Cardiac fibroblast (primary cell): ENCODE data around the gene VPS26C.

Experiments
- DNase-seq, 2 donors: peaks; one replicate each; pipeline versions ENCODE4 v3.0.0 to v3.0.0-alpha.2; 2010; ENCODE audit warnings: low read depth in 2 of 2
- H3K4me3 ChIP-seq, 2 donors: replicated peaks in 1 of 2; 1 replicate in 1 of 2; 2 replicates in 1 of 2; pipeline ENCODE4 v1.5.1; 2011; ENCODE audit warnings: low read depth in 2 of 2, low read length in 2 of 2, mild to moderate bottlenecking in 2 of 2, moderate library complexity in 1 of 2
- CTCF ChIP-seq: IDR thresholded peaks from one replicate; pipeline ENCODE4 v1.5.1; 2011; ENCODE audit warnings: low read depth, mild to moderate bottlenecking, low read length, inconsistent platforms

Gene VPS26C

GRCh38 chr21:37210799-37211198, 56.3 kb downstream of the VPS26C start:
- DNase-seq, result no peak
- H3K4me3 ChIP-seq, result no peak overlapping the region
- no peak for TF ChIP-seq CTCF

DNA sequence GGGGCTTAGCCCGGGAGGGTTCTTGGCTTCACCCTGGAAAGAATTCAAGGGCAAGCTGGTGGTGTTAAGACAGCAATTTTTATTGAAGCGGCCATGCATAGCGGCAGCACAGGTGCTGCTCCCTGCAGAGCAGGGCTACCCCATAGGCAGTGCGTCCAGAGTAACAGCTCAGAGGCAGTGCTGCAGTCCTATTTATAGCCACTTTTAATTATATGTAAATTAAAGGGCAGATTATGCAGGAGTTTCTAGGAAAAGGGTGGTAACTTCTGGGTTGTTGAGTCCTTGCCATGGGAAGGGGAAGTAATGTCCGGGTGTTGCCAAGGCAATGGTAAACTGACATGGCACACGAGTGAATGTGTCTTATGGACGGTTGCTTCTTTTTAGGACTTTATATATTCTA, 57.0 kb downstream of the VPS26C start:
- H3K4me3 ChIP-seq, result no peak overlapping the region
- DNase-seq, result no peak
- no peak for TF ChIP-seq CTCF

DNA sequence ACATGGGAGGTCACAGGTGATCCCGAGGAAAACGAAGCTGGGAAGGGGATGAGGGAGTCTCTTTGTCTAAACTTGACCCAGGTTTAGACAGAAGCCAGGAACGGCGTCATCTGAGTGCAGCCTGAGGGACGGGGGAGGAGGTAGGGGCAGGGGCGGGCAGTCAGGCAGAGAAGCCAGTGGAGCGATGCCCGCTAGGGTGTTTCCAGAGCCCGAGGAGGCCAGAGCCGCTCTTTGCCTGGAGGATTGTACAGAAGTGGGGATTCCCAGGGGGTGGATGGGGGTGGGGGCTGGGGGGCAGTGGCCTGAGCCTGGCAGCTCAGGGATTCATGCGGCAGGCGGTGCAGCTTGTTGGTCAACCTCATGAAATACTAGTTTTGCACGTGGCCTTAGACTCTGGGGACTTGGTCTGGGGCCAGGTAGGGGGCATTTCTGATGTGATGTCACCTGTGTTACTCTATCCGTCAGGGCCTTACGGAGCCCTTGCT, 58.4 kb downstream of the VPS26C start:
- DNase-seq, result no peak
- TF ChIP-seq CTCF, result no peak
- H3K4me3 ChIP-seq, result no peak overlapping the region

GRCh38 chr21:37208056-37208721, 58.9 kb downstream of the VPS26C start:
- no peak overlapping the region for H3K4me3 ChIP-seq
- no peak for TF ChIP-seq CTCF
- no peak for DNase-seq

DNA sequence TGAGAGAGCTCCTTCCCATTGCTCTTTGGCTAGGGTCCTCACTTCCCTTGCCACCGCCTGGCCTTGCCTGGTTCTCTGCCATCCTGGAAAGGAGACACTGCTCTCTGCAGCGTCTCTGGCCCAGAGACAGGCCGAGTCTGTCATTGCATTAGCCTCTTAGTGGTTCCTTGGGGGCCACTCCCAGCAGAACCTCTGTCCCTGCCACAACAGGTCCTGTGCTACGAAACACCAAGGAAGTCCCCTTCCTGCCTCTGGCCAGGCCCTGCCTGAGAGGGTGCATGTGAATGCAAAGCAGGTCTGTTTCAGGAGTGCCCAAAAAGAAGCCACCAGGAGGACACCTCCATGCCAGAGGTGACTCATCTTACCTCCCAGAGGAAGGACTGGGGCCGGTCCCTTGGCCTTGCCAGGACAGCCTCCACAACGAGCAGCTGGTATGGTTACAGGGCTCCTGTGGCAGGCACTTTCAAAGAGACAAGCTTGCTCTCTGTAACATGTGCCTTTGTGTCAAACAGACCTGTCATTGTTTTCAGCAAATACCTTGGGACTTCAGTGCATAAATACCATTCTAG, 59.6 kb downstream of the VPS26C start:
- no peak overlapping the region for H3K4me3 ChIP-seq
- DNase-seq, result peak; percentile 32 to 36
- TF ChIP-seq CTCF, result no peak

DNA sequence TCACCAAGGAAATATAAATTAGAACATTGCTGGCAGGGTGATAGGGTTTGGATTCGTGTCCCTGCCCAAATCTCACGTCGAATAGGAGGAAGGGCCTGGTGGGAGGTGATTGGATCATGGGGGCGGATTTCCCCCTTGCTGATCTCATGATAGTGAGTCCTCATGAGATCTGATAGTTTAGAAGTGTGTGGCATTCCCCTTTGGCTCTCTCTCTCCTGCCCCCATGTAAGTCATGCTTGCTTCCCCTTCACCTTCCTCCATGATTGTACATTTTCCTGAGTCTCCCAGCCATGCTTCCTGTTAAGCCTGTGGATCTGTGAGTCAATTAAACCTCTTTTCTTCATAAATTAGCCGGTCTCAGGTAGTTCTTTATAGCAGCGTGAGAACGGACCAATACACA, 60.6 kb downstream of the VPS26C start:
- H3K4me3 ChIP-seq, result no peak overlapping the region
- no peak for DNase-seq
- TF ChIP-seq CTCF, result no peak

DNA sequence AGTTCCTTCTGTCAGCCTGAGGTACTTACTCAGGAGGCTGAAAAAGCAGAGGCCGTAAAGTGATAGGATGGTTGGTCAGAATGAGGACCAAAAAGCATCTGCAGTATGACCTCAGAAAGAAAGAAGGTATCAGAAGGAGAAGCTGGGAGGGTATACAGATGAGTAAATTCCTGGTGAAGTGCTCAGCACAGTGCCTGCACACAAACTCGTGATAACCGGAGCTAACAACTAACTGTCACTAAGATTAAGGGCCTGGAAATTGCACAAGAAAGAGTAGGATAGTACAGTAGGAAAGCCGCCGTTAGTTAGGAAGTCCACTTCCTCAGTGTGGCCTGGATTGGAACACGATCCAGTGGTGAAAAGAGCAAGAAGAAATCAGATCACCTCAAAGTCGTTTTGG, 62.6 kb downstream of the VPS26C start:
- no peak overlapping the region for H3K4me3 ChIP-seq
- DNase-seq, result no peak
- TF ChIP-seq CTCF, result no peak
